DOHH2 (cell line): ENCODE results near the gene MRPS11.

Source experiments
- CTCF ChIP-seq: fragments of 200-600 bp; sonication (generic); IDR thresholded peaks from one replicate; pipeline ENCODE4 v1.5.1; 2014; ENCODE audit warnings: antibody characterized with exemption, mild to moderate bottlenecking, low read depth, low read length; ENCODE audit not compliant: poor library complexity, severe bottlenecking
- EZH2phosphoT487 ChIP-seq: fragments of 200-600 bp; sonication (generic); IDR thresholded peaks from 2 replicates; pipeline ENCODE4 v1.6.1; 2017; ENCODE audit warnings: borderline replicate concordance, mild to moderate bottlenecking, antibody characterized with exemption, low read length, moderate library complexity, mixed read lengths

DNA sequence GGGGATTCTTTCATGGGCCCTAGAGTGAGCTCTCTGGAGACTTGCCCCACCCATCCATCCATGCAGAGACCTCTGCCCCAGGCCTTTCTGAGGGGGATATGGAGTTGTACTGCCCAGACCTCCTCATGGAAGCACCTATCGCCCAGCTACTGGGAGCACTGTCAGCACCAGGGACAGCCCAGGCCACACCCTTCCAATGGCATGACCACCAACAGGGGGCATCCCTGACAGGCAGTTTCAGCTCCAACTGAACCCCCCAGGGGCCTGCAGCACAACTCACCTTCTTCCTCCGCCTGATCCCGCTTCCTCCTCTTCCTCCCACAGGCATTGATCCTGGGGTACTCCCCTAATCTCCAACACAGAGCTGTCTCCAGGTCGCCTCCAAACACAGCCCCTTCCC lies 21.8 kb downstream of the MRPS11 start:
- TF ChIP-seq CTCF, result no peak
- no peak for TF ChIP-seq EZH2phosphoT487
